PC-3 (cell line): ENCODE measurements around the gene MRPL45. TPM values are rescaled to one million over a fixed set of nuclear protein-coding genes. Genes with fewer than 3 reads are reported as not detected.
"Not testable (repeated sequence)": the region's sequence is repeated elsewhere in the genome, so short reads cannot be mapped to it uniquely, and the experiment has no call there.

Experiments
- ATAC-seq: fragments of 200-7000 bp; cut with Tn5 transposase; 2 replicates; pipeline ENCODE4 v1.9.1; 2020; ENCODE audit warnings: mild to moderate bottlenecking, moderate library complexity
- Bru-seq: library from RNA; stranded (reverse); fragments of 400-500 nt; gene quantifications from one replicate; lab custom pipeline; 2021; lab: Mats Ljungman, UMichigan
- BruChase-seq, 2 experiments: library from RNA; stranded (reverse); fragments of 400-500 nt; gene quantifications; one replicate each; lab custom pipeline; 2021; lab: Mats Ljungman, UMichigan
- BruUV-seq: library from RNA; stranded (reverse); fragments of 400-500 nt; replicated peaks from 2 replicates; lab custom pipeline; 2021; lab: Mats Ljungman, UMichigan
- CTCF ChIA-PET: fragments of 300-600 bp; sonication (Branson Sonifier 250); formaldehyde crosslinking; loops from one replicate; lab custom pipeline; 2022; ENCODE audit warnings: antibody characterized with exemption; lab: Charles Lee
- POLR2A ChIA-PET: fragments of 300-600 bp; sonication (Branson Sonifier 250); formaldehyde crosslinking; loops from one replicate; lab custom pipeline; 2022; ENCODE audit warnings: antibody characterized with exemption; ENCODE audit not compliant: unreplicated experiment; lab: Charles Lee
- DNase-seq: peaks from one replicate; pipeline ENCODE4 v3.0.0-alpha.2; 2015
- H2AFZ ChIP-seq: fragments of 300-600 bp; sonication (generic); 2 replicates; pipeline ENCODE4 v1.6.0; 2016; ENCODE audit warnings: antibody characterized with exemption, low read length
- H3F3A ChIP-seq: fragments of 300-600 bp; sonication (generic); one replicate; pipeline ENCODE4 v1.6.0; 2017; ENCODE audit warnings: antibody characterized with exemption, low read length, control low read depth, mild to moderate bottlenecking; ENCODE audit not compliant: unreplicated experiment
- H3K27ac ChIP-seq: fragments of 300-600 bp; sonication (generic); 2 replicates; pipeline ENCODE4 v1.5.1; 2016; ENCODE audit warnings: mild to moderate bottlenecking, low read length
- H3K27me3 ChIP-seq: fragments of 300-600 bp; sonication (generic); 2 replicates; pipeline ENCODE4 v1.6.1; 2016; ENCODE audit warnings: low read length, mixed read lengths
- H3K36me3 ChIP-seq: fragments of 300-600 bp; sonication (generic); 2 replicates; pipeline ENCODE4 v1.6.1; 2016; ENCODE audit warnings: low read depth, mixed run types, low read length, mixed read lengths
- H3K4me1 ChIP-seq: fragments of 300-600 bp; sonication (generic); 2 replicates; pipeline ENCODE4 v1.5.1; 2016; ENCODE audit warnings: low read length; ENCODE audit not compliant: insufficient read depth
- H3K4me2 ChIP-seq: fragments of 300-600 bp; sonication (generic); 2 replicates; pipeline ENCODE4 v1.6.0; 2016; ENCODE audit warnings: low read length
- H3K4me3 ChIP-seq: fragments of 300-600 bp; sonication (generic); 2 replicates; pipeline ENCODE4 v1.5.1; 2016; ENCODE audit warnings: mild to moderate bottlenecking, low read length, mixed read lengths
- H3K79me2 ChIP-seq: fragments of 300-600 bp; sonication (generic); 2 replicates; pipeline ENCODE4 v1.6.1; 2017; ENCODE audit warnings: low read length, mixed read lengths
- H3K9ac ChIP-seq: fragments of 300-600 bp; sonication (generic); 2 replicates; pipeline ENCODE4 v1.6.0; 2016; ENCODE audit warnings: mild to moderate bottlenecking, low read length
- H3K9me2 ChIP-seq: fragments of 300-600 bp; sonication (generic); replicated peaks from 2 replicates; pipeline ENCODE4 v1.6.1; 2016; ENCODE audit warnings: mixed run types, low read length, mixed read lengths
- H3K9me3 ChIP-seq: fragments of 300-600 bp; sonication (generic); 2 replicates; pipeline ENCODE4 v1.6.1; 2016; ENCODE audit warnings: low read length, mixed read lengths
- H4K20me1 ChIP-seq: fragments of 300-600 bp; sonication (generic); 2 replicates; pipeline ENCODE4 v1.6.1; 2016; ENCODE audit warnings: low read length, mixed read lengths
- intact Hi-C: fragments of 100-400 bp; cut with micrococcal nuclease; formaldehyde crosslinking; loops from 2 replicates; pipeline ENCODE4 v1.9.0; 2023
- long read RNA-seq: library from polyadenylated mRNA; unstranded; transcript quantifications from one replicate; pipeline ENCODE4 v2.0.0, GENCODE V29; 2021; ENCODE audit not compliant: unreplicated experiment
- total RNA-seq: library from RNA; depleted of rRNA; stranded (reverse); fragments of >200 nt; gene quantifications from 2 replicates; pipeline ENCODE4 v1.2.3, GENCODE V29; 2014; rRNA removed

The MRPL45 gene
- total RNA-seq = 31.4 and 34.3 TPM in 2 replicates
- Bru-seq, nascent RNA = percentile 60 among the genes with signal in this experiment
- percentile 75 among the genes with signal in this experiment for BruChase-seq, experiment 1, labeled RNA remaining after a 6-hour chase
- BruChase-seq, experiment 2, labeled RNA remaining after a 2-hour chase = percentile 65 among the genes with signal in this experiment
- long read RNA-seq, transcript MRPL45-203 (8 exons, 1,705 nt) = major isoform, 40 of 62 reads
- long read RNA-seq, partial matches to known transcripts = 20 of 62 reads
- long read RNA-seq, other reads (novel, unspliced or antisense) = 1 of 62 reads

GRCh38 chr17:38296834-38297517 is at the start of gene MRPL45:
TSS of gene MRPL45 (plus strand) at chr17:38297168. CDS start at chr17:38297184, 16 bp downstream.
- peak; percentile 94 for DNase-seq
- H3K36me3 ChIP-seq, H3K9me3 ChIP-seq, intact Hi-C loops, H3K79me2 ChIP-seq, H3K9me2 ChIP-seq, BruUV-seq, CTCF ChIA-PET, H3K27me3 ChIP-seq, H3F3A ChIP-seq, H3K4me1 ChIP-seq, H4K20me1 ChIP-seq, POLR2A ChIA-PET: not testable (repeated sequence)
- H3K4me3 ChIP-seq = peak within 1 kb of the TSS; percentile 74
- H3K4me2 ChIP-seq = peak within 1 kb of the TSS; percentile 71
- peak within 1 kb of the TSS; percentile 79 for H3K9ac ChIP-seq
- peak; percentile 99 for ATAC-seq
- H2AFZ ChIP-seq = 0 out of 2 replicates have a peak within 1 kb of the TSS, but pooled peaks have one; percentile 64
- peak within 1 kb of the TSS; percentile 26; the same call in 1 of the 2 replicates for H3K27ac ChIP-seq

- H2AFZ ChIP-seq, H3K36me3 ChIP-seq, H3K27me3 ChIP-seq, BruUV-seq, H3F3A ChIP-seq, H3K4me3 ChIP-seq, H3K4me1 ChIP-seq, H3K27ac ChIP-seq, intact Hi-C loops, CTCF ChIA-PET, H3K9me2 ChIP-seq, H3K9me3 ChIP-seq, H4K20me1 ChIP-seq, DNase-seq, H3K9ac ChIP-seq, ATAC-seq, H3K4me2 ChIP-seq, POLR2A ChIA-PET: not testable (repeated sequence)
- peaks cover 47% of the 10 kb centered on the region for H3K79me2 ChIP-seq
Measured at GRCh38 chr17:38253191-38253590, 43.8 kb upstream of the MRPL45 start.

- H3K9me3 ChIP-seq, H2AFZ ChIP-seq, H3K4me3 ChIP-seq, H3K27ac ChIP-seq, DNase-seq, H3K36me3 ChIP-seq, ATAC-seq, H3F3A ChIP-seq, intact Hi-C loops, BruUV-seq, H4K20me1 ChIP-seq, POLR2A ChIA-PET, H3K4me1 ChIP-seq, H3K9me2 ChIP-seq, H3K9ac ChIP-seq, H3K27me3 ChIP-seq, CTCF ChIA-PET: not testable (repeated sequence)
- Histone ChIP-seq H3K79me2 (peaks cover 47% of the 10 kb centered on the region), H3K4me2 (0 out of 2 replicates have a peak overlapping the region, but pooled peaks have one; percentile 79)
Measured at GRCh38 chr17:38254357-38254756, 42.6 kb upstream of the MRPL45 start.

GRCh38 chr17:38257013-38257621 is 39.9 kb upstream of the MRPL45 start:
- peak; percentile 74 for DNase-seq
- H3K27me3 ChIP-seq, H4K20me1 ChIP-seq, H3K4me1 ChIP-seq, POLR2A ChIA-PET, BruUV-seq, H3K27ac ChIP-seq, H3F3A ChIP-seq, H3K9me2 ChIP-seq, H3K36me3 ChIP-seq, H3K9ac ChIP-seq, intact Hi-C loops, H3K9me3 ChIP-seq, CTCF ChIA-PET: not testable (repeated sequence)
- Histone ChIP-seq H3K4me2 (peak overlapping the region; percentile 61; the same call in 1 of the 2 replicates), H3K4me3 (peak overlapping the region; percentile 55; the same call in 1 of the 2 replicates), H2AFZ (peak overlapping the region; percentile 59; the same call in 1 of the 2 replicates), H3K79me2 (peaks cover 31% of the 10 kb centered on the region)
- ATAC-seq = peak; percentile 87

- H2AFZ ChIP-seq, H3K4me1 ChIP-seq, H3K27ac ChIP-seq, CTCF ChIA-PET, H3K9me3 ChIP-seq, H3K9ac ChIP-seq, BruUV-seq, H3K79me2 ChIP-seq, H3K27me3 ChIP-seq, intact Hi-C loops, H3K4me2 ChIP-seq, H3K4me3 ChIP-seq, H3K36me3 ChIP-seq, POLR2A ChIA-PET, ATAC-seq, H3F3A ChIP-seq, H4K20me1 ChIP-seq, H3K9me2 ChIP-seq, DNase-seq: not testable (repeated sequence)
Measured at GRCh38 chr17:38265974-38266506, 30.9 kb upstream of the MRPL45 start.

GRCh38 chr17:38266571-38266970 is 30.4 kb upstream of the MRPL45 start:
- H3K9me3 ChIP-seq, ATAC-seq, intact Hi-C loops, H3K9me2 ChIP-seq, H3K4me3 ChIP-seq, H3K36me3 ChIP-seq, H3K27me3 ChIP-seq, BruUV-seq, CTCF ChIA-PET, H3K4me1 ChIP-seq, H3K79me2 ChIP-seq, H2AFZ ChIP-seq, H3K27ac ChIP-seq, POLR2A ChIA-PET, H3K4me2 ChIP-seq, H4K20me1 ChIP-seq, H3F3A ChIP-seq, H3K9ac ChIP-seq, DNase-seq: not testable (repeated sequence)
